Ramos (cell line): ENCODE results near the gene AR.

Source experiments
- in situ Hi-C: fragments of 300-500 bp; cut with MboI; formaldehyde crosslinking; loops from one replicate; pipeline ENCODE4 v1.14.3; 2022; ENCODE audit warnings: low sequenced_read_pairs; ENCODE audit not compliant: unreplicated experiment

AR gene

DNA sequence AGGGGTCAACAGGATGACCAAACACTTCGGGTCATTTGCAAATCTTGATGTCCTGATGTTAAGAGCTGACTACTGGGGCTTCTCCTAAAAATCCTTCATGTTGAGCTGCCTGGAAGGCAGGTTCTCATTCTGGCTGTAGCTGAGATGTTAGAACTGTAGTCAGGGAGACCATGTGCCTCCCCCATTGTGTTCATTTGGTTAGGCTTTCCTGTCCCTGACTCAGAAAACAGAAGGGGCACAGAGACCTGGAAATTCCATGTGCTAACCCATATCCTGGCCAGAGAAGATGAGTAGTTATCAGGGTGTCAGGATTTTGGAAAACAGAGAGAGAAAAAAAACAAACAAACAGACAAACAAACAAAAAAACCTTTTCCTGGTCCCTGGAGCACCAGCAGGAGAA, 177.5 kb downstream of the AR start:
- in situ Hi-C loops = no loop called here

DNA sequence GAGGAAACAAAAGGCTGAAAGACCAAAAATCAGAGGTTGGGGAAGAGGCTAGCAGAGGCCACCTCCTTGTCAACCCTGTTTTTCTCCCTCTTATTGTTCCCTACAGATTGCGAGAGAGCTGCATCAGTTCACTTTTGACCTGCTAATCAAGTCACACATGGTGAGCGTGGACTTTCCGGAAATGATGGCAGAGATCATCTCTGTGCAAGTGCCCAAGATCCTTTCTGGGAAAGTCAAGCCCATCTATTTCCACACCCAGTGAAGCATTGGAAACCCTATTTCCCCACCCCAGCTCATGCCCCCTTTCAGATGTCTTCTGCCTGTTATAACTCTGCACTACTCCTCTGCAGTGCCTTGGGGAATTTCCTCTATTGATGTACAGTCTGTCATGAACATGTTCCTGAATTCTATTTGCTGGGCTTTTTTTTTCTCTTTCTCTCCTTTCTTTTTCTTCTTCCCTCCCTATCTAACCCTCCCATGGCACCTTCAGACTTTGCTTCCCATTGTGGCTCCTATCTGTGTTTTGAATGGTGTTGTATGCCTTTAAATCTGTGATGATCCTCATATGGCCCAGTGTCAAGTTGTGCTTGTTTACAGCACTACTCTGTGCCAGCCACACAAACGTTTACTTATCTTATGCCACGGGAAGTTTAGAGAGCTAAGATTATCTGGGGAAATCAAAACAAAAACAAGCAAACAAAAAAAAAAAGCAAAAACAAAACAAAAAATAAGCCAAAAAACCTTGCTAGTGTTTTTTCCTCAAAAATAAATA, 179.9 kb downstream of the AR start:
- in situ Hi-C loops = no loop called here

DNA sequence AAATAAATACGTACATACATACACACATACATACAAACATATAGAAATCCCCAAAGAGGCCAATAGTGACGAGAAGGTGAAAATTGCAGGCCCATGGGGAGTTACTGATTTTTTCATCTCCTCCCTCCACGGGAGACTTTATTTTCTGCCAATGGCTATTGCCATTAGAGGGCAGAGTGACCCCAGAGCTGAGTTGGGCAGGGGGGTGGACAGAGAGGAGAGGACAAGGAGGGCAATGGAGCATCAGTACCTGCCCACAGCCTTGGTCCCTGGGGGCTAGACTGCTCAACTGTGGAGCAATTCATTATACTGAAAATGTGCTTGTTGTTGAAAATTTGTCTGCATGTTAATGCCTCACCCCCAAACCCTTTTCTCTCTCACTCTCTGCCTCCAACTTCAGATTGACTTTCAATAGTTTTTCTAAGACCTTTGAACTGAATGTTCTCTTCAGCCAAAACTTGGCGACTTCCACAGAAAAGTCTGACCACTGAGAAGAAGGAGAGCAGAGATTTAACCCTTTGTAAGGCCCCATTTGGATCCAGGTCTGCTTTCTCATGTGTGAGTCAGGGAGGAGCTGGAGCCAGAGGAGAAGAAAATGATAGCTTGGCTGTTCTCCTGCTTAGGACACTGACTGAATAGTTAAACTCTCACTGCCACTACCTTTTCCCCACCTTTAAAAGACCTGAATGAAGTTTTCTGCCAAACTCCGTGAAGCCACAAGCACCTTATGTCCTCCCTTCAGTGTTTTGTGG, 180.7 kb downstream of the AR start:
- in situ Hi-C loops = no loop called here

DNA sequence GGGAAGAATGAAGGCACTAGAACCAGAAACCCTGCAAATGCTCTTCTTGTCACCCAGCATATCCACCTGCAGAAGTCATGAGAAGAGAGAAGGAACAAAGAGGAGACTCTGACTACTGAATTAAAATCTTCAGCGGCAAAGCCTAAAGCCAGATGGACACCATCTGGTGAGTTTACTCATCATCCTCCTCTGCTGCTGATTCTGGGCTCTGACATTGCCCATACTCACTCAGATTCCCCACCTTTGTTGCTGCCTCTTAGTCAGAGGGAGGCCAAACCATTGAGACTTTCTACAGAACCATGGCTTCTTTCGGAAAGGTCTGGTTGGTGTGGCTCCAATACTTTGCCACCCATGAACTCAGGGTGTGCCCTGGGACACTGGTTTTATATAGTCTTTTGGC, 181.7 kb downstream of the AR start:
- in situ Hi-C loops = no loop called here

DNA sequence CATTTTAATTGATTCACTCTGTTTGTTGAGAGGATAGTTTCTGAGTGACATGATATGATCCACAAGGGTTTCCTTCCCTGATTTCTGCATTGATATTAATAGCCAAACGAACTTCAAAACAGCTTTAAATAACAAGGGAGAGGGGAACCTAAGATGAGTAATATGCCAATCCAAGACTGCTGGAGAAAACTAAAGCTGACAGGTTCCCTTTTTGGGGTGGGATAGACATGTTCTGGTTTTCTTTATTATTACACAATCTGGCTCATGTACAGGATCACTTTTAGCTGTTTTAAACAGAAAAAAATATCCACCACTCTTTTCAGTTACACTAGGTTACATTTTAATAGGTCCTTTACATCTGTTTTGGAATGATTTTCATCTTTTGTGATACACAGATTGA, 182.2 kb downstream of the AR start:
- in situ Hi-C loops = no loop called here

DNA sequence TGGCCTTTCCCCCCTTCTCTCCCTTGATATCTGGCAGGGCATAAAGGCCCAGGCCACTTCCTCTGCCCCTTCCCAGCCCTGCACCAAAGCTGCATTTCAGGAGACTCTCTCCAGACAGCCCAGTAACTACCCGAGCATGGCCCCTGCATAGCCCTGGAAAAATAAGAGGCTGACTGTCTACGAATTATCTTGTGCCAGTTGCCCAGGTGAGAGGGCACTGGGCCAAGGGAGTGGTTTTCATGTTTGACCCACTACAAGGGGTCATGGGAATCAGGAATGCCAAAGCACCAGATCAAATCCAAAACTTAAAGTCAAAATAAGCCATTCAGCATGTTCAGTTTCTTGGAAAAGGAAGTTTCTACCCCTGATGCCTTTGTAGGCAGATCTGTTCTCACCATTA, 183.8 kb downstream of the AR start:
- in situ Hi-C loops = no loop called here

DNA sequence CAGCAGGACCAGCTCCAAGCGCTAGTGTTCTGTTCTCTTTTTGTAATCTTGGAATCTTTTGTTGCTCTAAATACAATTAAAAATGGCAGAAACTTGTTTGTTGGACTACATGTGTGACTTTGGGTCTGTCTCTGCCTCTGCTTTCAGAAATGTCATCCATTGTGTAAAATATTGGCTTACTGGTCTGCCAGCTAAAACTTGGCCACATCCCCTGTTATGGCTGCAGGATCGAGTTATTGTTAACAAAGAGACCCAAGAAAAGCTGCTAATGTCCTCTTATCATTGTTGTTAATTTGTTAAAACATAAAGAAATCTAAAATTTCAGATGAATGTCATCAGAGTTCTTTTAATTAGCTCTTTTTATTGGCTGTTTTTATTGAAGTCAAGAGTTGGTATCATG, 186.5 kb downstream of the AR start:
- in situ Hi-C loops = no loop called here

DNA sequence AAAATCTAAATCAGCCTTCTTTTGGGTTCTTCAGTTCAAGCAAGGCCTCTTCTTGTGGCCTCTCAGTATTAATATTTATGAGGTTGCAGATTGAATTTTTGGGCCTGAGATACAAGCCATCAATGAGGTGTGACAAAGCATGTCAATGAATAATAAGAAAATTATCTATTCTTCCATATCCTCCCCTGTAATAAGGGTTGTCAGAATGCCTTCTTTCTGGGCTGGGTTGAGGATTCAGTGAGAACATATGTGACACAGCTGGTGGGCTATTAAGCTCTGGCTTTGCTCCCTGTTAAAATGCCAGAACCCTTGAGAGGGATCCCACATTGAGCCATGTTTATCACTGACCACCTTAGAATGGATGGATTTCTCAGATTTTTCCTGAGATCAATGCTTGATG, 187.2 kb downstream of the AR start:
- in situ Hi-C loops = no loop called here

DNA sequence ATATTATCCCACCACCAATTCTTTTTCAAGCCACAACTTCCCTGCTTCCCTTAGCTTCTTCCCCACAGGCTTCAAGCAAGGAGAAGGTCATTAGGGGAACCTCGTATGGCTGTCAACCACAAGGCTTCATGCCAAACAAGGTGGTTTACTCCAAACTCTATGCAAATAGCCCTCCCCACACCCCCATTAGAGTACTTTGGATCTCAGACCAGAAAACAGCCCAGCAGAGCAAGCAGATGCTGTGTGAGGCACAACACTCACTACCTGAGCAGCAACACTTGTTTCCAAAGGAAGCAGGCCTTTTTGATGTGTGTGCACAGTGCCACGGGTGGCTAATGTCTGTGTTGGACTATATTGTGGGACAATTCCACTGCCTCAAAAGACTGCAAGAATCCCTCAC, 189.0 kb downstream of the AR start:
- in situ Hi-C loops = no loop called here

DNA sequence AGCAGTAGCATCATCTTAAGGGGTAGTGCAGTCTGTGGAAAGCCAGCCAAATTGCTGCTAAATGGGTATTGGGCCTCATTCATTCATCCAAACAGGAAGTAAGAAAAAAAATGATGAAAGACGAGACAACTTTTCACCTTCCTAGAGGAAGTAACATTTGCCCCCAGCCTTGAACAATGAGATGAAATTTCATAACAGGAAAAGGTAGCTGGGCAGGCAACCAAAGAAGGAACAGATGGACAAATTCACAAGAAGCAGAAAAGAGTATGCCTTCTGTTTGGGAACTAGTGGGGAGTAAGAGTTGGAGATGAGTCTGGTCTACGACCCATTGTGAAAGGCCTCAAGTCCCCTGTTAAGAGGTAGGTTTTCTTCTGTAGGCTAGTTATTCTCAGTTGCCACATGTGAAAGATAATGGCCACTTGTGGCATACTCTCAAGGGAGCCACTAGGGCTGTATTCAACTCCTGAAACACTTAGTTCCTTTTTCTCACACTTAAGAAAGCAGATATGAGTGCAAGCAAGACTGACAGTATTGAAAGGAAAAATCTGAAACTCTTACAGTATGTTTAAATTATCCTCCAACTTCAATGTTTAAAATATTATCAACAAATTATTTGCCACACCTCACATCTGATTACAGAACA, 190.4 kb downstream of the AR start:
- in situ Hi-C loops = no loop called here

DNA sequence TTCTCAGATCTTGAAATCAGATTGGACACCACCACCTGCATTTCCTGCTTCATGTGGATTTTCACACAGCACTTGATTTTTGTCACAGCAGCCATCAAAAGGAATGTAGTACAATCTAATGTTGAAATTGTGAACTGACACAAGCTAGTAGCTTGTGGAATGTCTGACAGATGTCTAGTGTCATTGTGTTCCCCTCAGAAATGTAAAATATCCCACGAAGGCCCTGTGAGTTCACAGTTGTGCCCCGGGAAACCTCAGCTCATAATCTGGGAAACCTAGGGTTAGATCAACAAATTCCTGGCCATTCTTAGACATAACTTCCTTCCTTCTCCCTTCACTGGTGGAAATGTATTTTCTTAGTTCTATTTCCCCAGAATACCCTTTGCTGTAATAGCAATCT, 205.7 kb downstream of the AR start:
- in situ Hi-C loops = no loop called here

DNA sequence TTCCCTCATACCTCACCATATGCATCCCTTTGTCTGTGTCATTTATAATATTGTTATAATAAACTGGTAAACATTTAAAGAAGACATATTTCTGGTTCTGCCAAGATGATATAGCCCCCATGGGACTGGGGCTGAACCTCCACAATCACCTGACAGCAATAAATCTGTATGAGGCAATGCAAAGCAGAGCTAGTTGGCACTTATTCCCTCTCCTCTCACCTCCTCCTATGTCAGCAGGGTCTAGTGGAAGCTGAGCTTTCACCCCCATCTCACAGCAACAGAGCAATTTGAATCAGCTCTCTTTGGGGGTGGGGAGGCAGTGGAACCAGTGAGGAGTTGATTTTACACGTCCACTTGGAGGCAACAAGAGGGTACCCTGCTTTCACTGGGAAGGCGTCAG, 206.9 kb downstream of the AR start:
- in situ Hi-C loops = no loop called here

DNA sequence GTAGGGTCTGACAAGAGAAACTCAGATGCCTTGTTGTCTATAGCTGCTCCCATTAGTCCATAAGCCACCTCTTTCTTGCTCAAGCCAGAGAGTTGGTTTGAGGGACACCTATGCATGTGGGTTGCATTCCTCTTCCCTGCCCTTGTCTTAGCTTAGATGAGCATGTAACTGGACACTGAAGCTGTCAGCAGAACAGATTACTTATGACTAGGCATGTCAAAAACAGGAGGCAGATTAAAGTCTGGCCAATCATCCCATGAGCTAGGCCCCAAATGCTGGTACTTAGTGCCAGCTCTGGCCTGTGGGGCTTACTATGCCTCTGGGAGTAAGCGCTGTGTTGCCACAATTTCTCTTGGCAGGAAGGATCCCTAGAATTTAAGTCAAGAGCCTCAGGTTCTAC, 215.2 kb downstream of the AR start:
- in situ Hi-C loops = no loop called here

DNA sequence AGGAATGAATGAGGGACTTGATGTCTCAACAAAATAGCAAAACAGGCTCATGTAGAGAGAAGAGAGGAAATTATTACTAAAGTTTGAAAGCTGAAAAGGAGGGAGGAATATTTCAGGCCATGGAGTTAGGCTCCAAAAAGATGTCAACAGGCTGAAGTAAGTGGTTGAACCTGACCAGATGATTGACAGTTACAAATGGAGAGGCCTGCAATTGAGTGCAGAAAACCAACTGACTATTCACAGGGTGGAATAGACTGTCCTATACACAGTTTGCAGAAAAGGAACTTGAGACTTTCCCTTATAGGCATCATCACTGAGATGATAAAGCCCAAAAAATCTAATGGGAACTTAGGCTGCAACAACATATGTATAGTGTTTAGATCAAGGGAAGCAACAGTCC, 233.3 kb downstream of the AR start:
- in situ Hi-C loops = no loop called here

DNA sequence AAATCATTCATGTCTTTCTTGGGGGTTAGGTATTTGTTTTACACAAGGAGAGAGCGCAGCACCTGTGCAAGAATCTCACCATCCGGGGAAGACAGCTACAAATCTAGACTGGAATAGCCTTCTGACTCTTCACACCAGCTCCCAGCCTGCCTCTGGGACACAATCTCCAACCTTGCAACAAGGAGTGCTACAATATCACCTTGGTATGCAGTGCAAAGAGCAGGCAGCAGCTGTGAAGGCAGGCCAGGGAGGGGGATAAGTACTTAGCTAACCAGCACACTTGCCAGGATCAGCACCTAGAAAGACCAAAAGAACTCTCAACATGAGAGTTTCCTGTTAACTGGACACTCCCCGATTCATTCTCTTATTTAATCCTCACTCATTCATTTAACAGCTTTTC, 235.3 kb downstream of the AR start:
- in situ Hi-C loops = no loop called here
